A204.1 (cell line): Measurements from ENCODE around the gene EEIG1.

Experiments used
- FAIRE-seq: peaks from 2 replicates; lab custom pipeline; 2012; peaks lifted over from hg19 to GRCh38; lab: Jason Lieb, UNC

Gene EEIG1

GRCh38 chr9:127940593-127940992 lies 40.2 kb downstream of the EEIG1 start:
- no peak for FAIRE-seq

GRCh38 chr9:127938298-127938690 lies 42.5 kb downstream of the EEIG1 start:
- no peak for FAIRE-seq

GRCh38 chr9:127937388-127938297 lies 43.1 kb downstream of the EEIG1 start, which contains the start of gene DPM2:
TSS of gene DPM2 (minus strand) at chr9:127937854. CDS start at chr9:127937820, 34 bp downstream.
- FAIRE-seq = no peak

GRCh38 chr9:127937056-127937387 lies 43.8 kb downstream of the EEIG1 start:
- FAIRE-seq = no peak

GRCh38 chr9:127936347-127936852 lies 44.4 kb downstream of the EEIG1 start:
- FAIRE-seq = no peak

GRCh38 chr9:127935765-127936221 lies 45.0 kb downstream of the EEIG1 start:
- no peak for FAIRE-seq

- no peak for FAIRE-seq
Observed at GRCh38 chr9:127934986-127935385, 45.8 kb downstream of the EEIG1 start.

GRCh38 chr9:127934248-127934647 lies 46.5 kb downstream of the EEIG1 start:
- no peak for FAIRE-seq

GRCh38 chr9:127931092-127931881 lies 49.5 kb downstream of the EEIG1 start:
- FAIRE-seq = no peak
